K562 (cell line): ENCODE measurements around the gene SON. TPM values are rescaled to one million over a fixed set of nuclear protein-coding genes. Genes with fewer than 3 reads are reported as not detected.

Source experiments
- DMBX1 ChIP-seq: fragments of 250-450 bp; sonication (Bioruptor Pico); IDR thresholded peaks from 2 replicates; pipeline ENCODE4 v1.8.0; 2022; ENCODE audit warnings: inconsistent platforms, mild to moderate bottlenecking, moderate library complexity, borderline replicate concordance
- HEY1 ChIP-seq: fragments of 250-450 bp; sonication (Bioruptor Pico); IDR thresholded peaks from 2 replicates; pipeline ENCODE4 v1.5.0; 2020; ENCODE audit warnings: mild to moderate bottlenecking, moderate library complexity, borderline replicate concordance
- KLF6 ChIP-seq: fragments of 250-450 bp; sonication (Bioruptor Pico); IDR thresholded peaks from 2 replicates; pipeline ENCODE4 v1.4.0; 2020; ENCODE audit warnings: mild to moderate bottlenecking, moderate library complexity, borderline replicate concordance
- LEF1 ChIP-seq: fragments of 450-650 bp; IDR thresholded peaks from 2 replicates; pipeline ENCODE4 v1.6.1; 2016; ENCODE audit warnings: mild to moderate bottlenecking
- SMAD1 ChIP-seq: fragments of 150-350 bp; IDR thresholded peaks from 2 replicates; pipeline ENCODE4 v1.6.1; 2014; ENCODE audit warnings: low read length, low read depth; ENCODE audit not compliant: partially characterized antibody
- U2AF1 ChIP-seq: fragments of 200-400 bp; formaldehyde crosslinking; optimal IDR thresholded peaks from 2 replicates; pipeline ENCODE3; 2017; ENCODE audit warnings: mild to moderate bottlenecking, low read depth, low read length, moderate library complexity
- ZNF165 ChIP-seq: fragments of 250-450 bp; sonication (Bioruptor Pico); IDR thresholded peaks from 2 replicates; pipeline ENCODE4 v1.4.0; 2020; ENCODE audit warnings: borderline replicate concordance
- ZNF197 ChIP-seq: fragments of 200-800 bp; sonication (Bioruptor generic); IDR thresholded peaks from 2 replicates; pipeline ENCODE4 v1.6.1; 2016; ENCODE audit warnings: low read depth, missing genetic modification characterization, missing compliant biosample characterization
- polyA plus RNA-seq, 8 experiments: library from polyadenylated mRNA; depleted of rRNA in 4 of 8; stranded (reverse) in 5 of 8; unstranded in 3 of 8; fragments of >200 nt; fragmentation: Nextera tagmentation in 2 of 8; fragmentation: Illumina TruSeq in 1 of 8; extraction: Ambion mirVana in 2 of 8; extraction: Trizol in 1 of 8; gene quantifications; 2 replicates each; pipeline versions ENCODE4 v1.2.1 to v1.2.3, GENCODE V29; 2011 to 2014; ENCODE audit warnings: inconsistent platforms in 1 of 8, missing spikeins in 1 of 8
- total RNA-seq, 7 experiments: library from RNA; depleted of rRNA in 6 of 7; stranded (reverse); fragments of >200 nt in 6 of 7; fragmentation: Illumina TruSeq in 2 of 7; extraction: Trizol in 2 of 7; gene quantifications; 2 replicates each; pipeline versions ENCODE4 v1.2.1 to v1.2.3, GENCODE V29; 2011 to 2021; ENCODE audit warnings: low replicate concordance in 1 of 7
- TF ChIP-seq, protein P1 (sequence below), 2 experiments: fragments of 450-650 bp in 1 of 2; sonication (generic) in 1 of 2; formaldehyde crosslinking in 1 of 2; IDR thresholded peaks; 2 replicates each; pipeline versions ENCODE4 v1.7.1 to v1.9.0; 2016 to 2022; ENCODE audit warnings: inconsistent platforms in 1 of 2, mild to moderate bottlenecking in 1 of 2, missing genetic modification reagents in 1 of 2
- TF ChIP-seq, protein P2 (sequence below): sonication (generic); formaldehyde crosslinking; IDR thresholded peaks from 2 replicates; pipeline ENCODE4 v1.8.0; 2022; ENCODE audit warnings: mild to moderate bottlenecking, missing genetic modification reagents
- TF ChIP-seq, protein P3 (sequence below), 2 experiments: fragments of 250-450 bp in 1 of 2; fragments of 450-650 bp in 1 of 2; sonication (Bioruptor Pico) in 1 of 2; IDR thresholded peaks; 2 replicates each; pipeline versions ENCODE4 v1.6.1 to v1.8.0; 2016 to 2021; ENCODE audit warnings: mild to moderate bottlenecking in 2 of 2, moderate library complexity in 2 of 2, missing compliant biosample characterization in 1 of 2, missing genetic modification characterization in 1 of 2

The SON gene
- total and polyA plus RNA-seq, 9 of the 15 experiments (the other 6 are each of a cell fraction or from before 2014, with no cell fraction given), result 105 to 742 (median 187) TPM

DNA sequence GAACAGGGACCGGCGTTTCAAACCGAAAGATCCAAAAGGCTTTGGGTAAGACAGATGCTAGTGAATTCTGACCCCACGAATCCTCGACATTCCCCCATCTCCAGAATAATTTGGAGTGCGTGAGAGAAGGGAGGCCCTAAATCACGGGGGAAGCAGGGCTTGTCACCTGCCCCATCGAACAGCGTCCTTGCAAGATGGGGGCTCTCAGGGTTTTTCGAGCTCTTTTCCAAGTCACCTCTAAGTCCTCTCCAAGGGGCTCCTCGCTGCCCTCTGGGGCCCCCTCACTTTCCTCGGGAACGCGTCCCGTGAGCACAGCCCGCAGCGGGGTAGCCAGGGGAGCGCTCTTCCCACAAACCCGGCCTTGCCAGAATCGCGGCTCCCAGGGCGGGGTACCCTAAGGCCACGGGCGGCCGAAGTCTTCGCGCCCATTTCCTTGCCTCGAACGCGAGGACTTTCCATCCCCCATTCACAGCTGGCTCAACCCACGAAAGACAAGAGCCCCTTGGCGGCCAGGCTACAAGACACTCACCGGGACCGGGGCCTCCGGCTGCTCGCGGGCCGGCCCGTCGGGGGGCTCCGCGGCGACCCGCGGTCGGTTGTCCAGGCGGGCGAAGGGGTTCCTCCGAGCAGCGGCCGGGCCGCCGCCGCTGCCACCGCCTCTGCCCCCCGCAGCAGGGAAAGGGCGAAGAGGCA lies 45.1 kb downstream of the SON start (continued):
- TF ChIP-seq, protein P1, sequence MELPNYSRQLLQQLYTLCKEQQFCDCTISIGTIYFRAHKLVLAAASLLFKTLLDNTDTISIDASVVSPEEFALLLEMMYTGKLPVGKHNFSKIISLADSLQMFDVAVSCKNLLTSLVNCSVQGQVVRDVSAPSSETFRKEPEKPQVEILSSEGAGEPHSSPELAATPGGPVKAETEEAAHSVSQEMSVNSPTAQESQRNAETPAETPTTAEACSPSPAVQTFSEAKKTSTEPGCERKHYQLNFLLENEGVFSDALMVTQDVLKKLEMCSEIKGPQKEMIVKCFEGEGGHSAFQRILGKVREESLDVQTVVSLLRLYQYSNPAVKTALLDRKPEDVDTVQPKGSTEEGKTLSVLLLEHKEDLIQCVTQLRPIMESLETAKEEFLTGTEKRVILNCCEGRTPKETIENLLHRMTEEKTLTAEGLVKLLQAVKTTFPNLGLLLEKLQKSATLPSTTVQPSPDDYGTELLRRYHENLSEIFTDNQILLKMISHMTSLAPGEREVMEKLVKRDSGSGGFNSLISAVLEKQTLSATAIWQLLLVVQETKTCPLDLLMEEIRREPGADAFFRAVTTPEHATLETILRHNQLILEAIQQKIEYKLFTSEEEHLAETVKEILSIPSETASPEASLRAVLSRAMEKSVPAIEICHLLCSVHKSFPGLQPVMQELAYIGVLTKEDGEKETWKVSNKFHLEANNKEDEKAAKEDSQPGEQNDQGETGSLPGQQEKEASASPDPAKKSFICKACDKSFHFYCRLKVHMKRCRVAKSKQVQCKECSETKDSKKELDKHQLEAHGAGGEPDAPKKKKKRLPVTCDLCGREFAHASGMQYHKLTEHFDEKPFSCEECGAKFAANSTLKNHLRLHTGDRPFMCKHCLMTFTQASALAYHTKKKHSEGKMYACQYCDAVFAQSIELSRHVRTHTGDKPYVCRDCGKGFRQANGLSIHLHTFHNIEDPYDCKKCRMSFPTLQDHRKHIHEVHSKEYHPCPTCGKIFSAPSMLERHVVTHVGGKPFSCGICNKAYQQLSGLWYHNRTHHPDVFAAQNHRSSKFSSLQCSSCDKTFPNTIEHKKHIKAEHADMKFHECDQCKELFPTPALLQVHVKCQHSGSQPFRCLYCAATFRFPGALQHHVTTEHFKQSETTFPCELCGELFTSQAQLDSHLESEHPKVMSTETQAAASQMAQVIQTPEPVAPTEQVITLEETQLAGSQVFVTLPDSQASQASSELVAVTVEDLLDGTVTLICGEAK (IDR thresholded peaks at IDR 0.05), result peak; percentile 32; the same call in 1 of the 2 replicates
- TF ChIP-seq, protein P1 (CRISPR knock-in tag; IDR thresholded peaks at IDR 0.05), result no peak
- TF ChIP-seq, protein P2, sequence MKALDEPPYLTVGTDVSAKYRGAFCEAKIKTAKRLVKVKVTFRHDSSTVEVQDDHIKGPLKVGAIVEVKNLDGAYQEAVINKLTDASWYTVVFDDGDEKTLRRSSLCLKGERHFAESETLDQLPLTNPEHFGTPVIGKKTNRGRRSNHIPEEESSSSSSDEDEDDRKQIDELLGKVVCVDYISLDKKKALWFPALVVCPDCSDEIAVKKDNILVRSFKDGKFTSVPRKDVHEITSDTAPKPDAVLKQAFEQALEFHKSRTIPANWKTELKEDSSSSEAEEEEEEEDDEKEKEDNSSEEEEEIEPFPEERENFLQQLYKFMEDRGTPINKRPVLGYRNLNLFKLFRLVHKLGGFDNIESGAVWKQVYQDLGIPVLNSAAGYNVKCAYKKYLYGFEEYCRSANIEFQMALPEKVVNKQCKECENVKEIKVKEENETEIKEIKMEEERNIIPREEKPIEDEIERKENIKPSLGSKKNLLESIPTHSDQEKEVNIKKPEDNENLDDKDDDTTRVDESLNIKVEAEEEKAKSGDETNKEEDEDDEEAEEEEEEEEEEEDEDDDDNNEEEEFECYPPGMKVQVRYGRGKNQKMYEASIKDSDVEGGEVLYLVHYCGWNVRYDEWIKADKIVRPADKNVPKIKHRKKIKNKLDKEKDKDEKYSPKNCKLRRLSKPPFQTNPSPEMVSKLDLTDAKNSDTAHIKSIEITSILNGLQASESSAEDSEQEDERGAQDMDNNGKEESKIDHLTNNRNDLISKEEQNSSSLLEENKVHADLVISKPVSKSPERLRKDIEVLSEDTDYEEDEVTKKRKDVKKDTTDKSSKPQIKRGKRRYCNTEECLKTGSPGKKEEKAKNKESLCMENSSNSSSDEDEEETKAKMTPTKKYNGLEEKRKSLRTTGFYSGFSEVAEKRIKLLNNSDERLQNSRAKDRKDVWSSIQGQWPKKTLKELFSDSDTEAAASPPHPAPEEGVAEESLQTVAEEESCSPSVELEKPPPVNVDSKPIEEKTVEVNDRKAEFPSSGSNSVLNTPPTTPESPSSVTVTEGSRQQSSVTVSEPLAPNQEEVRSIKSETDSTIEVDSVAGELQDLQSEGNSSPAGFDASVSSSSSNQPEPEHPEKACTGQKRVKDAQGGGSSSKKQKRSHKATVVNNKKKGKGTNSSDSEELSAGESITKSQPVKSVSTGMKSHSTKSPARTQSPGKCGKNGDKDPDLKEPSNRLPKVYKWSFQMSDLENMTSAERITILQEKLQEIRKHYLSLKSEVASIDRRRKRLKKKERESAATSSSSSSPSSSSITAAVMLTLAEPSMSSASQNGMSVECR, result no peak; the same call in 1 of the 2 replicates
- TF ChIP-seq, protein P3, sequence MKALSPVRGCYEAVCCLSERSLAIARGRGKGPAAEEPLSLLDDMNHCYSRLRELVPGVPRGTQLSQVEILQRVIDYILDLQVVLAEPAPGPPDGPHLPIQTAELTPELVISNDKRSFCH (CRISPR knock-in tag; IDR thresholded peaks at IDR 0.05), result no peak
- TF ChIP-seq, protein P3 (tag; IDR thresholded peaks at IDR 0.05), result peak; percentile 82; the same call in 1 of the 2 replicates
- TF ChIP-seq KLF6 (CRISPR knock-in tag), result peak; percentile 50; the same call in 1 of the 2 replicates
- TF ChIP-seq U2AF1, result no peak
- TF ChIP-seq LEF1, result no peak
- 0 out of 2 replicates have a peak, but pooled peaks have one; percentile 28 for TF ChIP-seq DMBX1 (CRISPR knock-in tag)
- no peak for TF ChIP-seq SMAD1
- 0 out of 2 replicates have a peak, but pooled peaks have one; percentile 54 for TF ChIP-seq ZNF165 (CRISPR knock-in tag)
- no peak for TF ChIP-seq ZNF197 (CRISPR knock-in tag)
- no peak for TF ChIP-seq HEY1 (CRISPR knock-in tag)
